ENCODE data around the gene RNASE13.

DNA sequence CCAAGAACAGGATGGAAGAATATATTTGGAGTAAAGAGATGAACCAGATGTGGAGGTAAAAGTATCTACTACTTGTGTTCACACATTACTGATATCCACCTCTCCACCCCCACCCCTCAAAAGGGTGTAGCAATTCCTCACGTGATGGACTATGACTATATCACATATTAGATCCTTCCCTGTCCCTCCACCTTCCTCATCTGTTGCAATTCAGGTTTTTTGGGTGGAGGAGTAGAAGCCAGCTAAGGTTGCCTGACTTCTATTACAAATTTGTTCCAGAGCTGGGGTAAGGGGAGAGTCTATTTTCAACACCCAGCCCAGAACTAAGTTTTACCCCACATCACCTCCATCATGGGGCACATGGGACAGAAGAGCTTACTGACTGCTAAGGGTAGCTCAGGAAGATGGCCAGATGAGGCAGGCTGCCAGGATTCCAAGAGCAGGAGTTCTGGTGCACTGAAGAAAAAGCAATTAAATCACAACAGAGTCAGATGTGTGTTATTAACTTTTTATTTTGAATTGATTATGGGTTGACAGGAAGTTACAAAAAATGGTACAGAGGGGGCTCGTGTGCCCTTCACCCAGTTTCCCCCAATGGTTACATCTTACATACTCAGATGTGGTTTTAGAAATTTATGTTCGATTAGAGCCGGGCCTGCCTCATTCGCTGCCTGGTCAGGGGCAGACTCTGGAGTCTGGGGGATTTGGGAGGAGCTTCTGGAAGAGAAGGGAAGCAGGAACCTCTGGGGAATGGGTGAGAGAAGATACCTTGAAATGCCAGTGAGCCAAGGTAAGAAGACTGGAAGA lies 2.1 kb downstream of the RNASE13 start:
- no peak for TF ChIP-seq POLR2A (IDR thresholded peaks at IDR 0.05)
- TF ChIP-seq, protein P1, sequence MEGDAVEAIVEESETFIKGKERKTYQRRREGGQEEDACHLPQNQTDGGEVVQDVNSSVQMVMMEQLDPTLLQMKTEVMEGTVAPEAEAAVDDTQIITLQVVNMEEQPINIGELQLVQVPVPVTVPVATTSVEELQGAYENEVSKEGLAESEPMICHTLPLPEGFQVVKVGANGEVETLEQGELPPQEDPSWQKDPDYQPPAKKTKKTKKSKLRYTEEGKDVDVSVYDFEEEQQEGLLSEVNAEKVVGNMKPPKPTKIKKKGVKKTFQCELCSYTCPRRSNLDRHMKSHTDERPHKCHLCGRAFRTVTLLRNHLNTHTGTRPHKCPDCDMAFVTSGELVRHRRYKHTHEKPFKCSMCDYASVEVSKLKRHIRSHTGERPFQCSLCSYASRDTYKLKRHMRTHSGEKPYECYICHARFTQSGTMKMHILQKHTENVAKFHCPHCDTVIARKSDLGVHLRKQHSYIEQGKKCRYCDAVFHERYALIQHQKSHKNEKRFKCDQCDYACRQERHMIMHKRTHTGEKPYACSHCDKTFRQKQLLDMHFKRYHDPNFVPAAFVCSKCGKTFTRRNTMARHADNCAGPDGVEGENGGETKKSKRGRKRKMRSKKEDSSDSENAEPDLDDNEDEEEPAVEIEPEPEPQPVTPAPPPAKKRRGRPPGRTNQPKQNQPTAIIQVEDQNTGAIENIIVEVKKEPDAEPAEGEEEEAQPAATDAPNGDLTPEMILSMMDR (IDR thresholded peaks at IDR 0.05): no peak

Measured in Peyer's patch (tissue), 4 donors.